Measurements from ENCODE around the gene ZC3H6. TPM values are rescaled to one million over a fixed set of nuclear protein-coding genes. Genes with fewer than 3 reads are reported as not detected.

ZC3H6 gene
- total RNA-seq, 1 donor from 2014 or later = 21.7 TPM

- no peak for DNase-seq (ENCODE audit: low spot score)
- H3K27me3 ChIP-seq = no peaks in the 10 kb centered on the region
- H3K4me1 ChIP-seq = no peaks in the 10 kb centered on the region
- Mint-ChIP-seq H3K27ac (no peak overlapping the region), H3K4me3 (no peak overlapping the region), H3K36me3 (no peaks in the 10 kb centered on the region), H3K4me1 (no peaks in the 10 kb centered on the region), H3K9me3 (no peaks in the 10 kb centered on the region), H3K27me3 (ENCODE audit: insufficient read depth, low read depth) (no peaks in the 10 kb centered on the region)
- H3K36me3 ChIP-seq = no peaks in the 10 kb centered on the region
- no peak overlapping the region for H2AFZ ChIP-seq (replicated peaks)
- no peak overlapping the region for H3K4me3 ChIP-seq
- H3K4me2 ChIP-seq = no peak overlapping the region
- H3K9me3 ChIP-seq (ENCODE audit: low read depth) = no peaks in the 10 kb centered on the region
- TF ChIP-seq CTCF (IDR thresholded peaks at IDR 0.05) (no peak), EZH2 (IDR thresholded peaks at IDR 0.05) (no peak), EZH2phosphoT487 (IDR thresholded peaks at IDR 0.05) (no peak)
- H3K79me2 ChIP-seq (ENCODE audit: low read depth) = no peaks in the 10 kb centered on the region
- H3F3A ChIP-seq (ENCODE audit: low read depth) = no peaks in the 10 kb centered on the region
- no peak overlapping the region for H3K9ac ChIP-seq
- no peaks in the 10 kb centered on the region for H4K20me1 ChIP-seq (ENCODE audit: low read depth)
- H3K27ac ChIP-seq = no peak overlapping the region
Observed at GRCh38 chr2:112293636-112294401, 18.4 kb downstream of the ZC3H6 start.

- Histone ChIP-seq H3K9me3 (ENCODE audit: low read depth) (no peaks in the 10 kb centered on the region), H3K79me2 (ENCODE audit: low read depth) (no peaks in the 10 kb centered on the region), H4K20me1 (ENCODE audit: low read depth) (no peaks in the 10 kb centered on the region), H3K27ac (no peak overlapping the region), H2AFZ (replicated peaks) (no peak overlapping the region), H3K4me1 (no peaks in the 10 kb centered on the region), H3K36me3 (no peaks in the 10 kb centered on the region), H3K4me3 (no peak overlapping the region), H3K4me2 (no peak overlapping the region), H3F3A (ENCODE audit: low read depth) (no peaks in the 10 kb centered on the region), H3K9ac (no peak overlapping the region), H3K27me3 (no peaks in the 10 kb centered on the region)
- Mint-ChIP-seq H3K36me3 (peaks cover 3% of the 10 kb centered on the region), H3K9me3 (no peaks in the 10 kb centered on the region), H3K4me3 (no peak overlapping the region), H3K27me3 (ENCODE audit: insufficient read depth, low read depth) (no peaks in the 10 kb centered on the region), H3K4me1 (no peaks in the 10 kb centered on the region), H3K27ac (no peak overlapping the region)
- no peak for DNase-seq (ENCODE audit: low spot score)
- TF ChIP-seq CTCF (IDR thresholded peaks at IDR 0.05) (no peak), EZH2 (IDR thresholded peaks at IDR 0.05) (no peak), EZH2phosphoT487 (IDR thresholded peaks at IDR 0.05) (no peak)
Observed at GRCh38 chr2:112295407-112296078, 20.1 kb downstream of the ZC3H6 start.

- Histone ChIP-seq H3K9me3 (ENCODE audit: low read depth) (no peaks in the 10 kb centered on the region), H3F3A (ENCODE audit: low read depth) (no peaks in the 10 kb centered on the region), H4K20me1 (ENCODE audit: low read depth) (no peaks in the 10 kb centered on the region), H3K36me3 (no peaks in the 10 kb centered on the region), H3K79me2 (ENCODE audit: low read depth) (no peaks in the 10 kb centered on the region), H3K4me2 (no peak overlapping the region), H3K27ac (no peak overlapping the region), H3K9ac (no peak overlapping the region), H2AFZ (replicated peaks) (no peak overlapping the region), H3K27me3 (no peaks in the 10 kb centered on the region), H3K4me3 (no peak overlapping the region), H3K4me1 (no peaks in the 10 kb centered on the region)
- no peak overlapping the region for H3K4me3 Mint-ChIP-seq
- no peak for DNase-seq (ENCODE audit: low spot score)
- no peak overlapping the region for H3K27ac Mint-ChIP-seq
- H3K36me3 Mint-ChIP-seq = peaks cover 8% of the 10 kb centered on the region
- TF ChIP-seq EZH2phosphoT487 (IDR thresholded peaks at IDR 0.05) (no peak), EZH2 (IDR thresholded peaks at IDR 0.05) (no peak), CTCF (IDR thresholded peaks at IDR 0.05) (no peak)
- no peaks in the 10 kb centered on the region for H3K9me3 Mint-ChIP-seq
- H3K27me3 Mint-ChIP-seq (ENCODE audit: insufficient read depth, low read depth) = no peaks in the 10 kb centered on the region
- no peaks in the 10 kb centered on the region for H3K4me1 Mint-ChIP-seq
Observed at GRCh38 chr2:112296407-112296806, 21.0 kb downstream of the ZC3H6 start.
